Mammary epithelial cell (primary cell): Measurements from ENCODE around the gene RBM18.

Experiments used
- CTCF ChIP-seq, 2 donors: IDR thresholded peaks in 1 of 2; conservative IDR thresholded peaks in 1 of 2; 2 replicates each; pipeline ENCODE4 v1.5.1; 2011 to 2012; ENCODE audit warnings: inconsistent platforms in 2 of 2, low read length in 2 of 2, mild to moderate bottlenecking in 2 of 2, control low read depth in 1 of 2, low read depth in 1 of 2; ENCODE audit not compliant: insufficient read depth in 1 of 2; ENCODE audit errors: extremely low read depth in 1 of 2
- EZH2 ChIP-seq: IDR thresholded peaks from 2 replicates; pipeline ENCODE4 v1.6.1; 2012; ENCODE audit warnings: low read length, inconsistent platforms, borderline replicate concordance

DNA sequence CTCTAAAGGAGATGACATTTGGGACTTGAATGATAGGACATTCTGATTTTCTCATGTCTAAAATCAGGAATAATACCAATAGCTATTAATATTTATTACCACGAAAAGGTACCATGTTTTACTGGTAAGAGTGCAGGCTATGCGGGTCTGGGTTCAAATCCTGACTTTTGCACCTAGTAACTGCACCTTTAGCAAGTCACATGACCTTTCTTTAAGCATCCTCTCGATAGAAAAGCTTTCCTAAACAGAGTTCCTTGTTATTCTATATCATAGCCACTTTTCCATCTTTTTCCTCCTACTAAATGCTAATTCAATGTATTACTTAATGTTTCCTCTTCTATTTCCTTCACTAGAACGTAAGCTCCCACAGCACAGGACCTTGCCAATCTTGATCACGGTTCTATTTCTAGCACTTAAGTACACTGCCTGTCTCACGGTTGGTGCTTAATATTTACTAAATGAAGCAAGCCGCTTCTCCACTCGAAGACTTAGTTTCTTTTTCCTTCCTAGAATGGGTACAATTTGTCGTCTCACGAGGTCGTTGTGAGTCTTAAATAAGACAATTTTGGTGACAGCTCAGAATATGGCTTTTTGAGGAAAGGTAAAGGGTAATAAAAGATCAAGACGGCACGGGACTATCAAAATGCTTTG, 816 bp downstream of the RBM18 start:
- TF ChIP-seq CTCF (conservative IDR thresholded peaks at IDR 0.05 in 1 of 2, IDR thresholded peaks at IDR 0.05 in 1 of 2; ENCODE audit: extremely low read depth in 1 of 2, insufficient read depth in 1 of 2, low read depth in 1 of 2, low read length in 2 of 2) (no peak), EZH2 (no peak)
